ENCODE results near the gene NME2.

NME2 gene

DNA sequence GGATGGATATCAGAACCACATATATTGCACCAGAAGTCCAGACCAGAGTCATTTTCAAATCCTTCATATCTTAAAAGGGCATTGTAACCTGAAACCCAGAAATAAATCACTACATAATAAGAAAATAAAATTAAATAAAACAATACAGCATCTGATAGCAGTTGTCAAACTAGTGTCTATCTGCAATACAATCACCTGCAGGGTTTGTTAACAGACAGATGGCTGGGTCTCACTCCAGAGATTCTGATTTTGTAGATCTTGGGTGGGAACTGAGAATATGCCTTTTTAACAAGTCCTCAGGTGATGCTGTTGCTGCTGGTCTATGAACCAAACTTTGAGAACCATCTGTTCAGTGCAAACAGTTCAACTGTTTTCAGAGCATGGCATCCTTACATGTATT lies 37.6 kb downstream of the NME2 start:
- DNase-seq (ENCODE audit: low spot score) = no peak

DNA sequence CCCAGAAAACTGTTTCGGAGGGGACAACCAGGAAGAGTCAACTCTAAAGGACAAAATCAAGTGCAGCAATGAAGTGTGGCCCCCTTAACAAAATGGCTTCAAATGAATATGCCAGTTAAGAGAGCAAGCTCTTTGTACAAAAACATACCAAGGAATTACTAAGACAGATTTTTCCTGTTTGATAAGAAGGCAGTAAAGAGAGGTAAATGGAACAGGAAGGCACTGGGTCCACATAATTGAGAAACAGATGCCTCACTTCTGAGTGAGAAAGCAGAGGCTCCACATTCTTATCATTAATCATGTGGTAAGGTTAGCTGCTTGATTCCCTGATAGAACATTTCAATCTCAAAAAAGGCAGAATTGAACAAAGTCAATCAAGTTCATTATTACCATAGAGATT lies 48.7 kb downstream of the NME2 start:
- no peak for DNase-seq (ENCODE audit: low spot score)

- DNase-seq (ENCODE audit: low spot score) = no peak
Measured at GRCh38 chr17:51217946-51218345, 51.7 kb downstream of the NME2 start.

GRCh38 chr17:51221322-51221721 lies 55.1 kb downstream of the NME2 start:
- no peak for DNase-seq (ENCODE audit: low spot score)

All from CD4-positive, alpha-beta T cell treated with Interleukin-15 for 4 hours (primary cell).